Nephron progenitor cell (in vitro differentiated cells): ENCODE data around the gene RAET1L.

Experiments
- DNase-seq: peaks from one replicate; pipeline ENCODE4 v3.0.0; 2021
- H3K27ac Mint-ChIP-seq: 2 replicates; pipeline ENCODE4 v1.8.0; 2021; ENCODE audit warnings: mild to moderate bottlenecking, moderate library complexity, mixed read lengths
- H3K27me3 Mint-ChIP-seq: 2 replicates; pipeline ENCODE4 v1.8.0; 2021; ENCODE audit warnings: mild to moderate bottlenecking, low read depth, mixed read lengths; ENCODE audit not compliant: poor library complexity
- H3K36me3 Mint-ChIP-seq: 2 replicates; pipeline ENCODE4 v1.8.0; 2021; ENCODE audit warnings: low read depth, mixed read lengths
- H3K4me1 Mint-ChIP-seq: 2 replicates; pipeline ENCODE4 v1.8.0; 2021; ENCODE audit warnings: mixed read lengths
- H3K4me3 Mint-ChIP-seq: 2 replicates; pipeline ENCODE4 v1.8.0; 2021; ENCODE audit warnings: mild to moderate bottlenecking, moderate library complexity, mixed read lengths
- H3K9me3 Mint-ChIP-seq: 2 replicates; pipeline ENCODE4 v1.8.0; 2021; ENCODE audit warnings: mild to moderate bottlenecking, moderate library complexity, mixed read lengths
- TF ChIP-seq, protein P1 (sequence below): fragments of 200-600 bp; sonication (generic); IDR thresholded peaks from 2 replicates; pipeline ENCODE4 v1.5.0; 2021; ENCODE audit warnings: antibody characterized with exemption

Gene RAET1L

DNA sequence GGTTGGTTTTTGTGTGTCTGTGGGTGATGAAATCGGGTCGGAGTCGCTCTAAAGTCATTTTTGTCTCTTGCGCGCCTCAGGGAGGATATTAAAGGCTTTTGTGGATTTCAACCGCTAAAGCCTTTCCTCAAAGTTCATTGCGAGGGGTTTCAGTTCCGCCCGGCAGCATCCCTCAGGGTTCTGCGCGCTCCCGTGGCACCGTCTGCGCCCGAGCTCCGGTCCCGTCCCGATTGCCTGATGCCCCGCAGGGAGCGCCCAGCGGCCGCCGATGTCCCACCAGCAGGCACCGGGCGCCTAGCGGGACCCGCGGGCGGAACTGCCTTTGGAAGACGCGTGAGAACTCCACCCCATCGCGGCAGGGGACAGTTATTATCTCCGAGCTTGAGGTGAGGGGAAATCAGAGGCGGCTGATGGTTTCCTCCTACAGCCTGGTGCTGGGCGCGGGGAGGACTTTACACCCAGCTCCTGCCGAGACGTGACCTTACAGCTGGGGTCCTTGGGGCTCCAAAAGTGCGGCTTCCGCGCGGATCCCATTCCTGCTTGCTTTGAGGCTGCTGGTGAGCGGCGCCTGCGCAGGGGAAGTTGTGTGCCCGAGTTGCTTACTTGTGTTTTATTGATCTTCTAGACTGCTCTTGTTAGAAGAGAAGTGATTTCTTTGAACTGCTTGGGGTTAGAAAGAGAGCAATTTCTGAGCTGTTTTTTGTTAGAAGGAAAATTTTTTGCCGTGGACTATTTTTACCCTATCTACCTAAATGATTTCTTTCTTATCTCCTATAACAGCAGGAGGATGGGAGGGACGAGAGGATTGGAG is 34.5 kb downstream of the RAET1L start:
- H3K9me3 Mint-ChIP-seq, result peaks cover 53% of the 10 kb centered on the region
- DNase-seq, result peak; percentile 58
- peak overlapping the region; percentile 60 for H3K4me3 Mint-ChIP-seq
- H3K4me1 Mint-ChIP-seq, result peaks cover 16% of the 10 kb centered on the region
- no peaks in the 10 kb centered on the region for H3K36me3 Mint-ChIP-seq
- TF ChIP-seq, protein P1, sequence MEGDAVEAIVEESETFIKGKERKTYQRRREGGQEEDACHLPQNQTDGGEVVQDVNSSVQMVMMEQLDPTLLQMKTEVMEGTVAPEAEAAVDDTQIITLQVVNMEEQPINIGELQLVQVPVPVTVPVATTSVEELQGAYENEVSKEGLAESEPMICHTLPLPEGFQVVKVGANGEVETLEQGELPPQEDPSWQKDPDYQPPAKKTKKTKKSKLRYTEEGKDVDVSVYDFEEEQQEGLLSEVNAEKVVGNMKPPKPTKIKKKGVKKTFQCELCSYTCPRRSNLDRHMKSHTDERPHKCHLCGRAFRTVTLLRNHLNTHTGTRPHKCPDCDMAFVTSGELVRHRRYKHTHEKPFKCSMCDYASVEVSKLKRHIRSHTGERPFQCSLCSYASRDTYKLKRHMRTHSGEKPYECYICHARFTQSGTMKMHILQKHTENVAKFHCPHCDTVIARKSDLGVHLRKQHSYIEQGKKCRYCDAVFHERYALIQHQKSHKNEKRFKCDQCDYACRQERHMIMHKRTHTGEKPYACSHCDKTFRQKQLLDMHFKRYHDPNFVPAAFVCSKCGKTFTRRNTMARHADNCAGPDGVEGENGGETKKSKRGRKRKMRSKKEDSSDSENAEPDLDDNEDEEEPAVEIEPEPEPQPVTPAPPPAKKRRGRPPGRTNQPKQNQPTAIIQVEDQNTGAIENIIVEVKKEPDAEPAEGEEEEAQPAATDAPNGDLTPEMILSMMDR, result no peak
- H3K27ac Mint-ChIP-seq, result no peak overlapping the region
- peaks cover 100% of the 10 kb centered on the region for H3K27me3 Mint-ChIP-seq

DNA sequence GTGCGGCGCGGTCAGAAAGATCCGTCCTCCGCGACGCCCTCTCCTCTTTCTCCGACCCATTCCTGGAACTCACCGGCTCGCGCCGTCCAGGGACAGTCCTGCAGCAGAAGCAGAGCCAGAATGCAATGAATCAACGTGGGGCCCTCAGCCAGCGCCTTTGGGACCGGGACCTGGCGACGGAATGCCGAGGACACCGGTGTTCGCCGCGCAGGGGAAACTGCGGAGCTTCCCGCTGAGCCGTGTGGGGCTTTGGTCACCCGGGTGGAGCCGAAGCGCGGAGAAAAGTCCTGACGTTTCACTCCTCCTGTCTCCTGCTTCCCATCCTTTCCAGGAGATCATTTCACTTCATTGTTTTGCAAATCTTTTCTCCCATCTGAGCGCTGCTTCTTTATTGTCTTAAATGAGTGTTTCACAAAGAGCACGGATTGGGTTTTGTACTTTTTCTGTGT is 35.1 kb downstream of the RAET1L start:
- Mint-ChIP-seq H3K36me3 (no peaks in the 10 kb centered on the region), H3K27me3 (peaks cover 100% of the 10 kb centered on the region)
- DNase-seq, result peak; percentile 20

DNA sequence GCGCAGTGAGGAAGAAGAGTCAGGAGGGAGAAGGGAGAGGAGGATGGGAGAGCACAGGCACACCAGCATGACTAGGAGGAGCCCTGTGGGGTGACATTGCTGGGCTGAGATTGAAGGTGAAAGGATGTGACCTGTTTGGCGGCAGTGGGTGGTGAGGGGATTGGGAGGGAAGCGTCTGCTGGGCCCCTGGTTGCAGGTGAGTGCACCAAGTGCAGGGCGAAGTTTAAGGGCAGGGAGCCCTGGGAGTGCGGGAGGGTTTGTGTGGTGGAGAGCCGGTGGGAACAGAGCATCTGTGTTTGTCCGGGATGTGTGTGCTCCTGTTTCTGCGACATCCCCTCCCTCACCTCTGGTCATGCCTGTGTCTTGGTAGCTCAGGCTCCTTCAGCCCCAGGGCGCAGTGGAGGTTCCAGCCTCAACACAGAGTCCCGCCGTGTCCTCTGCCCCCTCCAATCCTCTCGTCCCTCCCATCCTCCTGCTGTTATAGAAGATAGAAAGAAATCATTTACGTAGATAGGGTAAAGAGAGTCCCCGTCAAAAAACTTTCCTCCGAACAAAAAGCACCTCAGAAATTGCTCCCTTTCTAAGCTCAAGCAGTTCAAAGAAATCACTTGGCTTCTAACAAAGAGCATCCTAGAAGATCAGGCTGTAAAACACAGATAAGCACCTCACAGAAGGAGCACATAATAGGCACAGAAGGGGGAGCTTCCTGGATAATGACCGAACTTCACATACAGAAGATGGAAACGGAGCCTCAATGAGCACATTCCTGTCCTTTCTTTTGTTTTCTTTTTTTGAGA is 36.6 kb downstream of the RAET1L start:
- Mint-ChIP-seq H3K9me3 (peaks cover 44% of the 10 kb centered on the region), H3K36me3 (no peaks in the 10 kb centered on the region), H3K27ac (no peak overlapping the region), H3K4me3 (no peak overlapping the region), H3K27me3 (peaks cover 100% of the 10 kb centered on the region), H3K4me1 (peaks cover 16% of the 10 kb centered on the region)
- DNase-seq, result no peak
- TF ChIP-seq, protein P1, result no peak

More for the DNA sequence above, 35.1 kb downstream of the RAET1L start:
- Mint-ChIP-seq H3K4me1 (peaks cover 16% of the 10 kb centered on the region), H3K27ac (no peak overlapping the region), H3K4me3 (peak overlapping the region; percentile 54), H3K9me3 (peaks cover 53% of the 10 kb centered on the region)
- TF ChIP-seq, protein P1, result no peak

DNA sequence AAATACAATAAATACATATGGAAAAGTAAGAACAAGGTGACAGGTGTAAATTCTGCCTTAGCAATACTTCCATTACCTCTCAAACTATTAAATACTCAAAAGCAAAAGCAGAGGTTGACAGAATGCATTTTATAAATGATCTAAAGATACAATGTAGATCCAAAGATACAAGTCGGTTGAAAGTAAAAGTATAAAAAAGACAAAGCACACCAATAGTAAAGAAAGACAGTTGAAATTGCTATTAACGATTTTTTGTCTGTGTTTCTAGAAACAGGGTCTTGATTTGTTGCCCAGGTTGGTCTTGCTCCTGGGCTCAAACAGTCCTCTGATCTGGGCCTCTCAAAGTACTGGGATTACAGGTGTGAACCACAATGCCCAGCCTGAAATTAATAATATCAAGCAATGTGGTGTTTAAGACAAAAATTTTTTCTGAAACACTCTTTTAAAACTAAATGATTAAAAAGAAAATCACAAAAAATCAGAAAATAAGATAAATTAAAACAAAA is 37.7 kb downstream of the RAET1L start:
- no peak for DNase-seq
- no peak overlapping the region for H3K27ac Mint-ChIP-seq
- H3K36me3 Mint-ChIP-seq, result no peaks in the 10 kb centered on the region
- H3K9me3 Mint-ChIP-seq, result peaks cover 40% of the 10 kb centered on the region
- TF ChIP-seq, protein P1, result no peak
- H3K4me3 Mint-ChIP-seq, result no peak overlapping the region
- peaks cover 16% of the 10 kb centered on the region for H3K4me1 Mint-ChIP-seq
- peaks cover 100% of the 10 kb centered on the region for H3K27me3 Mint-ChIP-seq

DNA sequence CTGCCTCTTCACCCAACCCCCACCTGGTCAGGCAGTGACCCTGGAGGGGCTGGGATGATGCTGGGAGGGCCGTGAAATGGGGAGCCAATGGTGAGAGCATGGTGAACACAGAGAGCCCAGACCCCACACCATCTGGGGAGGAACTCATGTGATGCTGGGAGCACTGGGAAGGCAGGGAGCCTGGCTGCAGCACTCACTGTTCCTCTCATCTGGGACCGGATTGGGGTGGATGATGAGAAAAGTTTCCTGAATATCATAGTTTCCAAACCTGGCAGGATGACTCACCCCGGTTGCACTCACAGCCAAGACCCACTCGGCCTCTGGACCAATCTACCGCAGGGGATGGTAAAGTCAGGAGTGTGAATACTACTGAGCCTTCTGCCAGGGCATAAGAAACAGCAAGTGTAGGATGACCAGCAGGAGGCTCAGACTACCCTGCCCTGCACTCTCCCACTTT is 39.8 kb downstream of the RAET1L start:
- Mint-ChIP-seq H3K27me3 (peaks cover 100% of the 10 kb centered on the region), H3K27ac (no peak overlapping the region), H3K4me1 (peaks cover 9% of the 10 kb centered on the region), H3K36me3 (no peaks in the 10 kb centered on the region), H3K4me3 (no peak overlapping the region), H3K9me3 (peaks cover 44% of the 10 kb centered on the region)
- DNase-seq, result no peak
- TF ChIP-seq, protein P1, result no peak
